Skeletal muscle tissue (tissue), 4 donors: Measurements from ENCODE around the gene C1GALT1C1L. TPM values are rescaled to one million over a fixed set of nuclear protein-coding genes. Genes with fewer than 3 reads are reported as not detected.
"Not testable (repeated sequence)": the region's sequence is repeated elsewhere in the genome, so short reads cannot be mapped to it uniquely, and the experiment has no call there.

ENCODE experiments used
- H3K27ac ChIP-seq: one replicate; pipeline ENCODE4 v1.7.0; 2013; ENCODE audit warnings: mild to moderate bottlenecking, low read depth, low read length, inconsistent platforms
- H3K27me3 ChIP-seq, 3 donors: one replicate each; pipeline ENCODE4 v1.7.0; 2013; ENCODE audit warnings: low read length in 3 of 3; ENCODE audit not compliant: control insufficient read depth in 3 of 3, insufficient read depth in 3 of 3
- H3K36me3 ChIP-seq, 3 donors: one replicate each; pipeline ENCODE4 v1.7.0; 2013; ENCODE audit warnings: low read length in 3 of 3; ENCODE audit not compliant: control insufficient read depth in 3 of 3, insufficient read depth in 3 of 3
- H3K4me1 ChIP-seq, 3 donors: one replicate each; pipeline ENCODE4 v1.7.0; 2013; ENCODE audit warnings: low read length in 3 of 3, mild to moderate bottlenecking in 3 of 3; ENCODE audit not compliant: control insufficient read depth in 3 of 3, insufficient read depth in 3 of 3
- H3K4me3 ChIP-seq, 3 donors: one replicate each; pipeline ENCODE4 v1.7.0; 2013; ENCODE audit warnings: low read length in 3 of 3
- H3K9ac ChIP-seq, 3 donors: one replicate each; pipeline ENCODE4 v1.7.0; 2013; ENCODE audit warnings: low read length in 3 of 3, mild to moderate bottlenecking in 3 of 3, moderate library complexity in 2 of 3, low read depth in 1 of 3
- H3K9me3 ChIP-seq, 3 donors: one replicate each; pipeline ENCODE4 v1.7.0; 2013; ENCODE audit warnings: low read length in 3 of 3; ENCODE audit not compliant: control insufficient read depth in 3 of 3
- total RNA-seq: library from RNA; depleted of rRNA; stranded (reverse); fragments of >200 nt; gene quantifications from one replicate; pipeline ENCODE4 v1.2.3, GENCODE V29; 2014
- donor health status: Osteomylitis.

Gene C1GALT1C1L
- total RNA-seq, 1 donor from 2014 or later: 1.0 TPM

- no peak overlapping the region for H3K27ac ChIP-seq
- H3K9ac ChIP-seq: no peak overlapping the region
- H3K4me3 ChIP-seq: no peak overlapping the region
- no peaks in the 10 kb centered on the region for H3K4me1 ChIP-seq
- no peaks in the 10 kb centered on the region for H3K9me3 ChIP-seq
- peaks cover 0 to 3% (median 0%) of the 10 kb centered on the region in 3 donors for H3K27me3 ChIP-seq
- no peaks in the 10 kb centered on the region for H3K36me3 ChIP-seq
Measured at GRCh38 chr2:43708178-43708577, 31.9 kb upstream of the C1GALT1C1L start.

GRCh38 chr2:43707255-43708015 lies 31.2 kb upstream of the C1GALT1C1L start:
- peaks cover 0 to 3% (median 0%) of the 10 kb centered on the region in 3 donors for H3K27me3 ChIP-seq

GRCh38 chr2:43701111-43701510 lies 24.9 kb upstream of the C1GALT1C1L start:
- Histone ChIP-seq H3K9me3 (no peaks in the 10 kb centered on the region), H3K27ac (no peak overlapping the region), H3K27me3 (peaks cover 0 to 3% (median 0%) of the 10 kb centered on the region in 3 donors), H3K9ac (no peak overlapping the region), H3K4me1 (no peaks in the 10 kb centered on the region), H3K36me3 (no peaks in the 10 kb centered on the region), H3K4me3 (no peak overlapping the region)

More at GRCh38 chr2:43707255-43708015, 31.2 kb upstream of the C1GALT1C1L start:
- Histone ChIP-seq H3K4me1 (no peaks in the 10 kb centered on the region), H3K27ac (no peak overlapping the region), H3K4me3 (no peak overlapping the region), H3K9ac (no peak overlapping the region), H3K9me3 (no peaks in the 10 kb centered on the region), H3K36me3 (no peaks in the 10 kb centered on the region)

GRCh38 chr2:43699761-43700160 lies 23.5 kb upstream of the C1GALT1C1L start:
- Histone ChIP-seq H3K27ac (no peak overlapping the region), H3K27me3 (no peaks in the 10 kb centered on the region), H3K9me3 (no peaks in the 10 kb centered on the region), H3K9ac (no peak overlapping the region), H3K4me3 (no peak overlapping the region), H3K4me1 (no peaks in the 10 kb centered on the region), H3K36me3 (peaks cover 0 to 3% (median 0%) of the 10 kb centered on the region in 3 donors)

- not testable (repeated sequence) for H3K27ac ChIP-seq, H3K9ac ChIP-seq, H3K27me3 ChIP-seq, H3K4me3 ChIP-seq, H3K36me3 ChIP-seq, H3K4me1 ChIP-seq, H3K9me3 ChIP-seq
Measured at GRCh38 chr2:43698140-43698539, 21.9 kb upstream of the C1GALT1C1L start.

GRCh38 chr2:43692428-43692994 lies 16.3 kb upstream of the C1GALT1C1L start:
- Histone ChIP-seq H3K27me3 (no peaks in the 10 kb centered on the region), H3K36me3 (peaks cover 0 to 3% (median 0%) of the 10 kb centered on the region in 3 donors), H3K4me1 (no peaks in the 10 kb centered on the region), H3K9me3 (no peaks in the 10 kb centered on the region), H3K4me3 (no peak overlapping the region), H3K27ac (no peak overlapping the region), H3K9ac (no peak overlapping the region)

DNA sequence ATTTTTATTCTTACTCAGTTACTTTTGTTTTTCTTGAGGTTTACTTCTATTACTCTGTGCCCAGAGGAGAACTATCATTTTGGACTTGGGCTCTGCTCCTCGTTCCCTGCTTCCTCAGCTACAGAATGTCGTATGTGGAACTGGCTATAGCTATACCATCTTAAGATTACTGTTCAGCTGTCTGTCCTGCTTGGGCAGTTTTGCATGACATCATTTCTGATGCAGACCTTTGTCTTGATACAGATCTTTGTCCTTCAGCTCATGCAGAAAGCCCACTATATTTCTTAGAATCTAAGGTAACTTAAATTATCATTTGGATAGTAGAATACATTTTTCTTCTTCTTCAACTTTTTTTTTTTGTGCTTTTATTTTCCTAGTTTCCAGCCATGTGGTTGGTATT lies 13.8 kb upstream of the C1GALT1C1L start:
- no peak overlapping the region for H3K4me3 ChIP-seq
- H3K4me1 ChIP-seq: no peaks in the 10 kb centered on the region
- no peaks in the 10 kb centered on the region for H3K27me3 ChIP-seq
- H3K27ac ChIP-seq: no peak overlapping the region
- no peaks in the 10 kb centered on the region for H3K9me3 ChIP-seq
- H3K36me3 ChIP-seq: no peaks in the 10 kb centered on the region
- H3K9ac ChIP-seq: no peak overlapping the region

DNA sequence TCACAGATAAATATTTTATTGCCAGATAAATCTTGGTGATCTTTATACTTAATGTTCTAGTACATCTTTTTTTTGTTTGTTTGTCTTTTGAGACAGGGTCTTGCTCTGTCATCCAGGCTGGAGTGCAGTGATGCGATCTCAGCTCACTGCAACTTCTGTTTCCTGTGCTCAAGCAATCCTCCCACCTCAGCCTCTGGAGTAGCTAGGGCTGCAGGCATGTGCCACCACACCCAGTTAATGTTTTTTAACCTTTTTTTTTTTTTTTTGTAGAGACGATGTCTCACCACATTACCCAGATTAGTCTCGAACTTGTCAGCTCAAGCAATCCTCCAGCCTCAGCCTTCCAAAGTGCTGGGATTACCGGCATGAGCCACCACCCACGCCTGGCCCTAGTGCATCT lies 9.1 kb upstream of the C1GALT1C1L start:
- Histone ChIP-seq H3K27me3 (no peaks in the 10 kb centered on the region), H3K4me1 (no peaks in the 10 kb centered on the region), H3K9me3 (no peaks in the 10 kb centered on the region), H3K36me3 (no peaks in the 10 kb centered on the region), H3K27ac (no peak overlapping the region), H3K4me3 (no peak overlapping the region), H3K9ac (no peak overlapping the region)

- not testable (repeated sequence) for H3K36me3 ChIP-seq, H3K9me3 ChIP-seq, H3K4me3 ChIP-seq, H3K4me1 ChIP-seq, H3K27ac ChIP-seq, H3K9ac ChIP-seq, H3K27me3 ChIP-seq
Measured at GRCh38 chr2:43677783-43678182, 1.6 kb upstream of the C1GALT1C1L start.

DNA sequence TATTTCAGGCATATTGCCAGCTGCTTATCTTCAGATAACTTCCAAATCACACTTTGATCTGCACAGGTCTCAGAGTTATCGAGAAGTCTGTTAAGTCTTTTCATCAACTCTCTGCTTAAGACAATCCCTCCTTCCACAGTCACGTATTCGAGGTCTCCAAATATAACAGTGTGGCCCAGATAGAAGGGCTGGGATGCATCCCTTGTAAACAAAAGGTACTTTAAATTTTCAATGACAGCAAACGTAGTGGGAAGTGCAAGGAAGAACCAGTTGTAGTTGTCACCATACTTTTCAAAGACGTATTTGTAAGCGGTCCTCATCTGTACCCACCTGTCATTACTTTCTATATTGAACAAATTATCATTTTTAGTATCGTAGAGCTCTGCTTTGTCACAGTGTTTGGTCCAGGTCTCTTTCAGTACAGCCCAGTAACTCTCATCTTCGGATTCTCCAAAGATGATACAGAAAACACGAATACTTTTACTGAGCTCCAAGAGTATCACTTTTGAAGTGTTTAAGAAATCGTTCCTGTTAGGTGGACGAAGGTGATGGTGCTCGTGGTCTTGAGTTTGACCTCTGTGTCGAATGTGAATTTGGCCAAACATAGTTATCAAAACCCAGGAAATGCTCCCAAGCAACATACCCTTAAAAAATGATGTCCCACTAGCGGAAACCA lies 445 bp downstream of the C1GALT1C1L start:
- no peaks in the 10 kb centered on the region for H3K9me3 ChIP-seq
- no peaks in the 10 kb centered on the region for H3K27me3 ChIP-seq
- H3K4me3 ChIP-seq: peak overlapping the region; percentile 71 to 77 (median 76)
- H3K4me1 ChIP-seq: peaks cover 0 to 2% (median 0%) of the 10 kb centered on the region in 3 donors
- peak overlapping the region; percentile 57 to 74 (median 63) for H3K9ac ChIP-seq
- H3K27ac ChIP-seq: peak overlapping the region; percentile 10
- no peaks in the 10 kb centered on the region for H3K36me3 ChIP-seq
